H1 (cell line): ENCODE results near the gene FADS3.

Source experiments
- JUND ChIP-seq: IDR thresholded peaks from 2 replicates; pipeline ENCODE4 v1.6.1; 2011; ENCODE audit warnings: mild to moderate bottlenecking, improper control_type of control experiment, low read length
- POLR2A ChIP-seq, 2 experiments: IDR thresholded peaks; 1 replicate in 1 of 2; 2 replicates in 1 of 2; pipeline ENCODE4 v1.6.1; 2011; ENCODE audit warnings: low read depth in 2 of 2, low read length in 2 of 2, mild to moderate bottlenecking in 2 of 2; ENCODE audit errors: control extremely low read depth in 1 of 2
- TF ChIP-seq, protein P1 (sequence below): IDR thresholded peaks from 2 replicates; pipeline ENCODE4 v1.6.1; 2012; ENCODE audit warnings: inconsistent platforms
- TF ChIP-seq, protein P2 (sequence below): IDR thresholded peaks from 2 replicates; pipeline ENCODE4 v1.6.1; 2011; ENCODE audit warnings: low read length, improper control_type of control experiment
- TF ChIP-seq, protein P3 (sequence below), 3 experiments: IDR thresholded peaks; 1 replicate in 2 of 3; 2 replicates in 1 of 3; pipeline versions ENCODE4 v1.5.1 to v1.6.1; 2011; ENCODE audit warnings: low read length in 3 of 3, mild to moderate bottlenecking in 3 of 3, inconsistent platforms in 2 of 3, low read depth in 1 of 3, moderate library complexity in 1 of 3; ENCODE audit not compliant: insufficient read depth in 1 of 3; ENCODE audit errors: control extremely low read depth in 1 of 3

GRCh38 chr11:61872935-61873565 is 18.3 kb downstream of the FADS3 start:
- TF ChIP-seq, protein P1, sequence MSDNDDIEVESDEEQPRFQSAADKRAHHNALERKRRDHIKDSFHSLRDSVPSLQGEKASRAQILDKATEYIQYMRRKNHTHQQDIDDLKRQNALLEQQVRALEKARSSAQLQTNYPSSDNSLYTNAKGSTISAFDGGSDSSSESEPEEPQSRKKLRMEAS = no peak
- TF ChIP-seq JUND = no peak
- no peak for TF ChIP-seq POLR2A (IDR thresholded peaks at IDR 0.05; ENCODE audit: control extremely low read depth in 1 of 2, low read depth in 2 of 2, low read length in 2 of 2)
- TF ChIP-seq, protein P2, sequence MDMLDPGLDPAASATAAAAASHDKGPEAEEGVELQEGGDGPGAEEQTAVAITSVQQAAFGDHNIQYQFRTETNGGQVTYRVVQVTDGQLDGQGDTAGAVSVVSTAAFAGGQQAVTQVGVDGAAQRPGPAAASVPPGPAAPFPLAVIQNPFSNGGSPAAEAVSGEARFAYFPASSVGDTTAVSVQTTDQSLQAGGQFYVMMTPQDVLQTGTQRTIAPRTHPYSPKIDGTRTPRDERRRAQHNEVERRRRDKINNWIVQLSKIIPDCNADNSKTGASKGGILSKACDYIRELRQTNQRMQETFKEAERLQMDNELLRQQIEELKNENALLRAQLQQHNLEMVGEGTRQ = no peak
- TF ChIP-seq, protein P3, sequence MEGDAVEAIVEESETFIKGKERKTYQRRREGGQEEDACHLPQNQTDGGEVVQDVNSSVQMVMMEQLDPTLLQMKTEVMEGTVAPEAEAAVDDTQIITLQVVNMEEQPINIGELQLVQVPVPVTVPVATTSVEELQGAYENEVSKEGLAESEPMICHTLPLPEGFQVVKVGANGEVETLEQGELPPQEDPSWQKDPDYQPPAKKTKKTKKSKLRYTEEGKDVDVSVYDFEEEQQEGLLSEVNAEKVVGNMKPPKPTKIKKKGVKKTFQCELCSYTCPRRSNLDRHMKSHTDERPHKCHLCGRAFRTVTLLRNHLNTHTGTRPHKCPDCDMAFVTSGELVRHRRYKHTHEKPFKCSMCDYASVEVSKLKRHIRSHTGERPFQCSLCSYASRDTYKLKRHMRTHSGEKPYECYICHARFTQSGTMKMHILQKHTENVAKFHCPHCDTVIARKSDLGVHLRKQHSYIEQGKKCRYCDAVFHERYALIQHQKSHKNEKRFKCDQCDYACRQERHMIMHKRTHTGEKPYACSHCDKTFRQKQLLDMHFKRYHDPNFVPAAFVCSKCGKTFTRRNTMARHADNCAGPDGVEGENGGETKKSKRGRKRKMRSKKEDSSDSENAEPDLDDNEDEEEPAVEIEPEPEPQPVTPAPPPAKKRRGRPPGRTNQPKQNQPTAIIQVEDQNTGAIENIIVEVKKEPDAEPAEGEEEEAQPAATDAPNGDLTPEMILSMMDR (IDR thresholded peaks at IDR 0.05; ENCODE audit: control extremely low read depth in 1 of 3, insufficient read depth in 1 of 3, low read depth in 1 of 3, low read length in 3 of 3) = no peak
